ENCODE results near the gene ENTREP1. TPM values are rescaled to one million over a fixed set of nuclear protein-coding genes. Genes with fewer than 3 reads are reported as not detected.

The ENTREP1 gene
- polyA plus RNA-seq, 3 donors: 1.6 to 2.5 (median 2.0) TPM

DNA sequence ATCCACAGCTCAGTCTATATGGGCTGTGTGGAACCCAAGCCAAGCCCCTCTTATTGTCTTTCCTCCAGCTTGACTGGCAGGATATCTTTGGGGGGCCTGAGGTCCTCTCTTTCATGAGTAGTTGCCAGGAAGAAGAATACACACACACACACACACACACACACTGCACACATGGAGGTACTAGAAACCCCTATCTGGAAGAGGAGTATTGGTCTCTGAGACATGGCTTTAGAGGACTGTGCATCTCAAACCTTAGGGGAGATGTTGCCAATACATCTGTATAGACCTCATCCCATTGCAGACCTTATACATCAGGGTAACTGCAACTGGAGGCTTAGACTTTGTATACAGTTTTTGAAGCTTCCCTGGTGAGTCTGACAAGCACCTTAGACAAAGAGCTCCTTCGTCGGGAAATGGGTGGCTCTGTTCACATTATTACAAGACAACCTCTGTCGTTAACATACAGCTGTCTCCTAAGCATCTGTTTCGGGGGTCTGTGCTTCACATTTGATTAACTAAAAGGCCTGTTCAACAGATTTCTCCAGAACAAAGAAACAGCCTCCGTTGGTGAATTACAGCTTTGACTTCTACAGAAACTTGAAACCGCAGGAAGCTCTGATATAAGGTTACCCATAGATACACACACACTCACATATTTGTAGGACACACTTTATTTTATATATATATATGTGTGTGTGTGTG, 5.5 kb upstream of the ENTREP1 start:
- DNase-seq (ENCODE audit: low read depth in 3 of 3, low spot score in 2 of 3): no peak

- DNase-seq (ENCODE audit: low read depth in 3 of 3, low spot score in 2 of 3): no peak
These were observed 2.8 kb upstream of the ENTREP1 start for GRCh38 chr9:69322256-69322655.

DNA sequence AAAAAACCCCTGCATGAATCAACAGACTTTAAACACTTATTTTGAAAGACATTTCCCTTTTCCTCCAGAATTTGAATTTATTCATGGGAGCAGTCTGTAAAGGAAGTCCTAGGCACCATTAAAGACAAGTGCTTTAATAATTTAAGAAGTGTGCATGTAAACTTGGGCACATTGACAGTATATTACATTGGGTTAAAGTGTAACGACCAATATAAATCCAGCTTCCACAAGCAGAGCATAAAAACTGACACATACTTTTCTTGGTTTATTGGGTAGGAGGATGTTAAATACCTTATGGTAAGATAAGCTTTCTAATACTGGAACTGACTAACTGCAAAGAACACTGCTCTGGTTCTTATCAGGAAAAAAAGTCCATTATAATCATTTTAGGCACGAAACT, 1.2 kb upstream of the ENTREP1 start:
- DNase-seq (ENCODE audit: low read depth in 3 of 3, low spot score in 2 of 3): no peak

DNA sequence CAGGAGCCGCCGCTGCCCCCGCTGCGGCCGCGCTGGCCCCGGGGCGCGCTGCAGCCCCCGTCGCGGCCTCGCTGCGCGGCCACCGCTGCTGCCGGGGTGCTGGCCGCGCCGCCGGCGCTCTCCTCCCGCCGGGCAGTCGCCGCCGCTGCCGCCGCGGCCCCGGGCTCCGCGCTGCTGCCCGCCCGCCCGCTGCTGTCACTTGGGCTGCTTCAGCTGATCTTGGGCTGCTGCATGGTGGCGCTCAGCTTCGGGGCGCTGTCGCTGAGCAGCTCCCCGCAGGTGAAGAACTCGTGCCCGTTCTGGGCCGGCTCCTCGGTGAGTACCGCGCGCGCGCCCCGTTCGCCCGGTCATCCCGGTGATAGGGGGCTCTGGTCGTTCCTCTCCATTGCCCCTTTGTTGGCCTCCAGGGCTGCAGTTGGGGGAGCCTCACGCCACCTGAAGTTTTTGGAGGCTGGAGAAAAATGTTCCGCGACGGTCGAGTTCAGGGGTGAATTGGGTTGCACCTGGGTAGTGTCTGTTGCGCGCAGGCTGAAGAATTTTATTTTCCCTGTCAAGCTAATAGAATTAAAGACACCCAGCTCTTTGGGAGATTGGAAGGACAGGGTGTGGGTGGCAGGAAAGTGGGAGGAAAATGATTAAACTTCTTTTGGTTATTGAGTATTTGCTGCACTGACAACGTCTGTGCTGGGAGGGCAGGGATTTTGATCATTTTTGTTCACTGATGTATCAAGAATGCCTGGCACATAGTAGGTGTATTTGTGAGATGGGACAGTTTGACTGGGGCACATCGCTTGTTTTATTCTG, 596 bp downstream of the ENTREP1 start:
- no peak for DNase-seq (ENCODE audit: low read depth in 3 of 3, low spot score in 2 of 3)

- no peak for DNase-seq (ENCODE audit: low read depth in 3 of 3, low spot score in 2 of 3)
These were observed 1.2 kb downstream of the ENTREP1 start for GRCh38 chr9:69326261-69326660.

GRCh38 chr9:69330580-69330979, 5.6 kb downstream of the ENTREP1 start:
- DNase-seq (ENCODE audit: low read depth in 3 of 3, low spot score in 2 of 3): no peak

DNA sequence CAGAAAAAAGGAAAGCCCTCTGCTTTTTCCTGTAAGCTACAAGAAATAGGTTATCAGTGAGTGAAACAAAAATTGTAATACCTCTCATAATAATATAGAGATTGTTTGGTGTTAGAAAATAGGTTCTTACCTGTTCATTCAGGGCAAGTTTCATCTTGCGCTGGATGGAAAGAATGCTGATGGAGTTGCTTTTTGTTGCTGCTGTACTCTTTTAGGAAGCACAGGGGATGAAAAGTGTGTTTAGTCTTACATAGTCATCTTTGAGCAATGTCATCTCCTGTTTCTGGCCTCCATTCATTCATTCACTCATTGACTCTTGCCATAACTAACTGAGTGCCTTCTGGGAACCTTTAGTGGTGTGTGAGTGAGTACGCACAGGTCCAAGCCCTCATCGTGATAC, 6.4 kb downstream of the ENTREP1 start:
- no peak for DNase-seq (ENCODE audit: low read depth in 3 of 3, low spot score in 2 of 3)

DNA sequence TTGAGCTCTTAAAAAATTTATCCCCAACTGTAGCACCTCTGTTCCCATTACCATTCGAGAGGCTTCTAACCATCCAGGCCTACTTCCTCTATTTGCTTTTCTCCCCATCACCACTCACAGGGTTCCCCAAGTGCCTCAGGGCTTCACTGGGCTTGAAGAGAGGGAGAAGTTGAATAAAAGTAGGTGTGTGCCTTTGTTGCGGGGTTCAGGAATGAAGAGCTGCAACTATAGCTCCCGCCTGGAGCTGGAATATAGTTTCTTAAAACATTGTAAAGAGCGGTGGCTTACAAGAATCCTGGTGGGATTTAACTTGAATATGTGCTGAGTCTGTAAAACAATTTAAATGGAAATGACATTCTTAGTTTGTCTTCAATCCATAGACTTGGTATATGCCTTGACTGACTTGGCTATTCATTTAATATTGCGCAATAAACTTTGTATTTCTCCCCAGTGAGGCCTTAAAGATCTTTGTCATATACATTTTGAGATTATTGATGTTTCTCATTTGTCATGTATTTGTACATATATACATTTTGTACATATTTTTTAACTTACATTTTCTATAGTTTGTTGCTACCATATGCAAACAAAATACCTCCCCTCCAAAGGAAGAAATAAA, 7.2 kb downstream of the ENTREP1 start:
- no peak for DNase-seq (ENCODE audit: low read depth in 3 of 3, low spot score in 2 of 3)

DNA sequence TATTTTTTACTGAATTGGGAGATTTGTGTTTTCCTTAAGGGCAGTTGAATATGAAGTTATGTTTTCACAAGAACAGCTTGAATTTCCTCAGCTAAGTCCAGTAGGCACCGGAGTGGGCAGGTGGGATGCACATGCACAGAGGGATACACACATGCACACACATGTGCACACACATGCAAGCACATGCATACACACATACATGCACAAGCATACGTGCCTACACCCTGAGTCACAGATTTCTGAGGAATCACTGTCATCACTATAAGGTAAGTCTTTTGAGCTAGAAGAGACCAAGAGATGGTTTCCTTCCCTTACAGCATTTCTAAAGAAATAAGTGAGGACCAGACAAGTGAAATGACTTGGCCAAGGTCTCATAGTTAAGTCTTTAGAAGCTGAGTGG, 8.7 kb downstream of the ENTREP1 start:
- no peak for DNase-seq (ENCODE audit: low read depth in 3 of 3, low spot score in 2 of 3)

- no peak for DNase-seq (ENCODE audit: low read depth in 3 of 3, low spot score in 2 of 3)
These were observed 9.3 kb downstream of the ENTREP1 start for GRCh38 chr9:69334317-69334716.

DNA sequence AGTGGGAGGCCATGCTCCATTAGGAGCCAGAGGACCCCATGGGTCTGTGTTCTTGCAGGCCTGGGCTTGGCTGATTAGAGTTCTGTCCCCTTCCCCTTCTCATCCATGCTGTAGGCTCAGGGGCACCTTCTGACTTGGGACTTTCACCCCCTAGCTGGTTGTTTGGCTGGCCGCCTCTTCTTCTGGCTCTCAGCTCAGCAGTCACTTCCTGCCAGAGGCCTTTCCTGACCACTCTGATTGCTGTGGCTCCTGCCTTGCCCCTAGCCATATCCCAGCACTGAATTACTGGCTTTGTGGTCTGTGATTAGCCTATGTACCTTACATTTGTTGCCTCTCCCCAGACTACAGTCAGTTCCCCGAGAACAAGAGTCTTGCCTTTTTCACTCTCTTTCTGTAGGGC, 14.6 kb downstream of the ENTREP1 start:
- no peak for DNase-seq (ENCODE audit: low read depth in 3 of 3, low spot score in 2 of 3)

DNA sequence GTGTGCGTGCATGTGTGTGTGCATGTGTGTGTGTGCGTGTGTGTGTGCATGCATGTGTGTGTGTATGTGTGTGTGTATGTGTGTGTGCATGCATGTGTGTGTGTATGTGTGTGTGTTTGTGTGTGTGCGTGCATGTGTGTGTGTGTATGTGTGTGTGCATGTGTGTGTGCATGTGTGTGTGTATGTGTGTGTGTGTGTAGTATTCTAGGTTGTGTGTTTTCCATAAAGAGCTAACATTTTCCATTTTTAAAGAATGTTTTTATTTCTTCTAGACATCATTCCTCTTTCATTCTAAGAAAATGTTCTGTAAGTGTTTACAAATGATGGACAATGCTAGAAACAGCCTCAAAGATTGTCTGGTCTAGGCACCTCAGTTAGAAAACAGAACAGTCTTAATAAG, 15.6 kb downstream of the ENTREP1 start:
- DNase-seq (ENCODE audit: low read depth in 3 of 3, low spot score in 2 of 3): no peak

GRCh38 chr9:69342769-69343168, 17.8 kb downstream of the ENTREP1 start:
- no peak for DNase-seq (ENCODE audit: low read depth in 3 of 3, low spot score in 2 of 3)

DNA sequence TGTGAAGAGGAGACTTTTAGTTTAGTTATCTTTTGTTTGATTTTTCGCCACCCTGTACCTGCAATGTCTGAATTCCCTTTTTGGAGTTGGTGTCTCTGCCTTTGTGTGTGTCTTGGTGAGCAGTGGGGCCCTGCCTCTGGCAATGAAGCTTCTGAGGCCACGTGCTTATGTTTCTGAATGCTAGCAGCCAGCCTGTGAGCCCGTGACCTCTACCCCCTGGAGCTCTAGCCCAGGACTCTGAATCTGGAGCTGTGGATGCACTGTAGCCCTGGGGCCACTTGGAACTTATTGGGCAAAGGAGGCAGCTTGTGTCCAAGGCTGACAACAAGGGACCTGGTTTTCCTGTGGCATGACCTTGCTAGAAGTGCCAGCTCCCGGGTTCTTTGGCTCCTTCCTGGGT, 19.4 kb downstream of the ENTREP1 start:
- DNase-seq (ENCODE audit: low read depth in 3 of 3, low spot score in 2 of 3): no peak

- no peak for DNase-seq (ENCODE audit: low read depth in 3 of 3, low spot score in 2 of 3)
These were observed 21.8 kb downstream of the ENTREP1 start for GRCh38 chr9:69346596-69347390.

DNA sequence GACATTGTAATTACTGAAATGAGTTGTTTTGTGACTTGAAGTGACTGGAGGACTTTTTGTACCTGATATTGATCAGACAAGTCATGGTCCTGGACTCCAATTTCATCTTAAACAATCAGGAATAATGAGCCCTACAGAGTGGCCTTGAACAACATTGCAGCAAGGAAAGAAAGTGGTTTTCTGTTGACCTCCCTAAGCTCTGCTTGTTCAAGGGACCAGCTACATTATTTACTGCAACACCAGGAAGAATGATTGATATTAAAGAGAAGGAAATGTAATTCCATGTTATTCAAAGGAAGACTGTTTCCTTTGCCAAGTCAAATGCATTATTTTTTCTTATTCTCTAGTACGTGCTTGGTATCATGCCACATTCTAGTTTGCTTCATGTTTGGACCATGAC, 22.6 kb downstream of the ENTREP1 start:
- DNase-seq (ENCODE audit: low read depth in 3 of 3, low spot score in 2 of 3): no peak

DNA sequence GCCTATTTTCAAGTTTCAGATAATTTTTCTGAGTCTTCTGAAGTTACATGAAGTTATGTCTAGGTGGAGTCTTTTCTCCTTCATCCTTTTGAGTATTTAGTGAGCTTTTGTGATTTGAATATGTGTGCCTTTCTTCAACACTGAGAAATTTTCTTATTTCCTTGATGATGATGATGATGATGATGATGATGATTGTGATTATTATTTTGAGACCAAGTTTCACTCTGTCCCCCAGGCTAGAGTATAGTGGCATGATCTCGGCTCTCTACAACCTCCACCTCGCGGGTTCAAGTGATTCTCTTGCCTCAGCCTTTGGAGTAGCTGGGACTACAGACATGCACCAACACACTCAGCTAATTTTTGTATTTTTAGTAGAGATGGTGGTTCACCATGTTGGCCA, 26.2 kb downstream of the ENTREP1 start:
- DNase-seq (ENCODE audit: low read depth in 3 of 3, low spot score in 2 of 3): no peak

- no peak for DNase-seq (ENCODE audit: low read depth in 3 of 3, low spot score in 2 of 3)
These were observed 30.2 kb downstream of the ENTREP1 start for GRCh38 chr9:69355232-69355631.

GRCh38 chr9:69357030-69357775, 32.2 kb downstream of the ENTREP1 start:
- no peak for DNase-seq (ENCODE audit: low read depth in 3 of 3, low spot score in 2 of 3)

DNA sequence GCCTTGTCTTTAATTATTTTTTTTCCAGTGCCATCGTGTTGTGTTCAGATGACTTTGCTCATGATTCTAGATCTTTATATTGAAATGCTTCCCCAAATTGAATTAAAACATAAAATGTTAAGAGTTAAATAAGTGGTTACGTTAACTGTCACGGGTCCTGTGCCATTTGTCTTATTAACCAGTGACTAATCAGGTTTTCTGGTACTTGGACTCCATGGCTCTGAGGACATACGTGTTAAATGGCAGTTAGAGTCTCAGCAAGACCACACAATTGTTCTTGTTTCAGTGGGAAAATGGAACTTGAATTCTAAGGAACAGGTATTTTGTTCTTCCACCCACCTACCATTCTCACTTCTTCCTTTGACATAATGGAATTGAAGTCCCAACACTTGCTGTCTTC, 32.8 kb downstream of the ENTREP1 start:
- DNase-seq (ENCODE audit: low read depth in 3 of 3, low spot score in 2 of 3): no peak
